Activated CD4-positive, alpha-beta memory T cell treated with anti-CD3 and anti-CD28 coated beads, Interleukin-2, amount 10 ng/mL, durations not matched to agents 7 days and 5 days (primary cell): ENCODE results near the gene GNB4. TPM values are rescaled to one million over a fixed set of nuclear protein-coding genes. Genes with fewer than 3 reads are reported as not detected.

ENCODE experiments used
- total RNA-seq, 2 experiments: library from RNA; stranded (reverse); gene quantifications; one replicate each; pipeline ENCODE4 v1.2.3, GENCODE V29; 2021

GNB4 gene
- total RNA-seq, 2 experiments from 2014 or later = 6.3 to 7.5 TPM

Other genes with a start within 250 kb of the GNB4 start
- 1 to 10 TPM in 1 of 2 experiments, under 1 TPM in 1; 0.60 to 1.3 TPM for gene KCNMB3, start 200.4 kb downstream of the GNB4 start, total RNA-seq
- gene ZNF639, start 128.4 kb downstream of the GNB4 start, total RNA-seq = 10 to 100 TPM; 29.8 to 31.5 TPM
- gene MFN1, start 103.8 kb downstream of the GNB4 start, total RNA-seq = 10 to 100 TPM; 30.6 to 31.2 TPM
- 10 to 100 TPM; 75.1 to 81.3 TPM for gene ACTL6A, start 111.5 kb upstream of the GNB4 start, total RNA-seq
- 10 to 100 TPM; 34.8 to 36.0 TPM for gene MRPL47, start 153.2 kb upstream of the GNB4 start, total RNA-seq
- 100 to 1,000 TPM; 102 to 110 TPM for gene NDUFB5, start 153.3 kb upstream of the GNB4 start, total RNA-seq
- 1 to 10 TPM; 9.4 to 9.6 TPM for gene USP13, start 201.6 kb upstream of the GNB4 start, total RNA-seq